GM21367 (cell line): ENCODE data around the gene FAM83D.

Experiments used
- ATAC-seq: cut with Tn5 transposase; IDR thresholded peaks from one replicate; pipeline ENCODE4 v1.9.1; 2021; ENCODE audit not compliant: unreplicated experiment

The FAM83D gene

DNA sequence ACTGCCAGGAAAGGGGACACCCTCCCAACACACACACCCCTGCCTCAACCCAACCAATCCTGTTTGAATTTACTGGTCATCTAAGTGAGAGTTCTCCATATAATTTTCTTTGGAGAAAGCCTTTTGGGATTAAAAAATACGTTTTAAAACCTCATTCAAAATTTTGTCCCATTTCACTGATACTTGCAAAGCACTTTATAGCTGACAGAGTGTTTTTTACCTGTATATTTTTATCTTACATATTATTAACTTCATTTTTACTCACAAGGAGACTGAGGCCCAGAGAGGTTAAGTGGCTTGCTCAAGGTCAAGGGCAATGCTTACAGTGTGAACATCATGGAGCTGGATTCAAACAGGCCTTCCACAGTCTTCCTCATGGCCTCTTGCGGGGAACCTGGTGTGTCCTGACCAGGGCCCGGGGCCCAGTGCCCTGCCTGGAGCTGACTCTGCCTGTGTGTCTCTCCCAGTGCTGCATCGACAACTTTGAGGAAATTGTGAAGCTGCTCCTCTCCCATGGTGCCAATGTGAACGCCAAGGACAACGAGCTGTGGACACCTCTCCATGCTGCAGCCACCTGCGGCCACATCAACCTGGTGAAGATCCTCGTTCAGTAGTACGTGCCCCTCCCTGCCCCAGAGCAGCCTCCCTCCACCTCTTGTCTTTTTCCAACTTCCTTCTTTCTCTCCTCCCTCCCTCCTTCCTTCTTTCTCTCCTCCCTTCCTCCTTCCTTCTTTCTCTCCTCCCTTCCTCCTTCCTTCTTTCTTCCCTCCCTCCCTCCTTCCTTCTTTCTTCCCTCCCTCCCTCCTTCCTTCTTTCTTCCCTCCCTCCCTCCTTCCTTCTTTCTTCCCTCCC lies 30.9 kb upstream of the FAM83D start:
- no peak for ATAC-seq

- no peak for ATAC-seq
These were observed 30.1 kb upstream of the FAM83D start for GRCh38 chr20:38896009-38896594.

DNA sequence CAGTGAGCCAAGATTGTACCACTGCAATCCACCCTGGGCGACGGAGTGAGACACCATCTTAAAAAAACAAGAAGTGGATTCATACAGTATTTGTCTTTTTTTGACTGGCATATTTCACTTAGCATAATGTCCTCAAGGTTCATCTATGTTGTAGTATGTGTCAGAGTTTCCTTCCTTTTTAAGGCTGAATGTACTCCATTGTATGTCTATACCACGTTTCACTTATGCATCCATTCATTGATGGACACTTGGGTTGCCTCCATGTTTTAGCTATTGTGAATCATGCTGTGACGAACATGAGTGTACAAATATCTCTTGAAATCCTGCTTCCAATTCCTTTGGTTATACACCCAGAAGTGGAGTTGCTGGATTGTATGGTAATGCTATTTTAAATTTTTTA lies 28.9 kb upstream of the FAM83D start:
- ATAC-seq: no peak

- no peak for ATAC-seq
These were observed 25.6 kb upstream of the FAM83D start for GRCh38 chr20:38900606-38901005.

DNA sequence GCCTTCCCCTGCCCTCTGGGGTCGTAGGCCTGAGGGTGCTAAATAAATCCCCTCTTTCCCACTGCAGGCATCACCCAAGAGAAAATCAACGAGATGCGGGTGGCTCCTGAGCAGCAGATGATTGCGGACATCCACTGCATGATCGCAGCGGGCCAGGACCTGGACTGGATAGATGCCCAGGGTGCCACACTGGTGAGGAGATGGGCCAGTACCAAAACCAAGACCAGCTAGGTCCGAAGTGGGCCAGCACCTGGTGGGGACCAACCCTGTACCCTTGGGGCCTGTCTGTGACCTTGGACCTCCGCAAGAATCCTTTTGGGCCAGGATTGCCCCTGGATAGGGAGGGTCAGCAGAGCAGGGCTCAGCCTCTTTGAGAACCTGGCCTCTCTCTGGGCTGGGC lies 23.6 kb upstream of the FAM83D start:
- ATAC-seq: no peak

GRCh38 chr20:38903335-38903734 lies 22.9 kb upstream of the FAM83D start:
- no peak for ATAC-seq

DNA sequence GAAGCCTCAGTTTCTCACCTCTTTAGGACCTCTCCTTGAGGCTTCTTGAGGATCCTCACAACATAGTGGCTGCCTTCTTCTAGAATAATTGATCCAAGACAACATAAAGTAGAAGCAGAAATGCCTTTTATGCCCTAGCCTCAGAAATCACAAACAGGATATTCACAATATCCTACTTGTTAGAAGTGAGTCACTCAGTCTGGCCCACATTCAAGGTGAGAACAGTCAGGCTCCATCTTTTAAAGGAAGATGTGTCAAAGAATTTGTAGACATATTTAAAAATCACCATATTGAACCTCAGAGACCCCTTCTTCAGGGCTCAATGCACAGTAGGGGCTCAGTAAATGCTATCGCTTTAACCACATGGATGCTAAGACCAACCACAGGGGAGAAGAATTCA lies 20.8 kb upstream of the FAM83D start:
- ATAC-seq: no peak

DNA sequence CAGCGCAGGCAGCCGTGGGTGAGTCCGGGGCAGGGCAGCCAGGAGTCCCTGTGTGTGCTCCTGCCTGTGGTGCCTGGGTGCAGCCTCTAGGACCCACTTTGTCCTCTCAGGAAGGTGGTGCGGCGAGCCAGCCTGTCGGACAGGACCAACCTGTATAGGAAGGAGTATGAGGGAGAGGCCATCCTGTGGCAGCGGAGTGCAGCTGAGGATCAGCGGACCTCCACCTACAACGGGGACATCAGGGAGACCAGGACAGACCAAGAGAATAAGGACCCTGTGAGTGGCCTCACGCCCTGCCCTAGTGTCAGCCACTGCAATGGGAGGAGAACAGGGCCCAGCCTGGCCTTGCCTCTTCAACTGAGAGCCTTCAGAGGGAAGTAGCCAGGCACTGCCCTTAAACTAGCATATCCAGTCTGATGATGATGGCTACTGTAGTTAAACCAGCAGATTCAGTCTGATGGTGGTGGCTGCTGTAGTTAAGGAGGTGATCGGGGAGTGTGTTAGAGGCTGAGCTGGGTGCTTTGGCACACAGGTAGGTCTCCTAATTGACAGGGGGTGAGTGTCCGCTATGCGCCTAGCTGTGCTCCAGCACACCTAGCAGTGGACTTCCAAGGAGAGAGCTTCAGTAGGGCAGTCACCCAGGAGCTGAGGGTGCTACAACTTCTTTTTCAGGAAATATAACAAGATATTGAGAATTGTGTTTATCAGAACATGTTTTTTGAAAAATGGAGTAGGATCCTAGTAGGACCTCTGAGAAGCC lies 18.1 kb upstream of the FAM83D start:
- no peak for ATAC-seq

DNA sequence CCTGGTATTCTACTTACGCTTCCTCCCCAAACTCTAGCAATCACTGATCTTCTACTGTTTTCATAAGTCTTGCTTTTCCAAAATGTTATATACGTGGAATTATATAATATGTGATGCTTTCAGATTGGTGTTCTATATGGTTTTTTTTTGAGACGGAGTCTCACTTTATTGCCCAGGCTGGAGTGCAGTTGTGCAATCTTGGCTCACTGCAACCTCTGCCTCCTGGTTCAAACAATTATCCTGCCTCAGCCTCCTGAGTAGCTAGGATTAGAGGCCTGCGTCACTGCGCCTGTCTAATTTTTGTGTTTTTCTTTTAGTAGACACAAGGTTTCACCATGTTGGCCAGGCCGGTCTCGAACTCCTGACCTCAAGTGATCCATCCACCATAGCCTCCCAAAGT lies 10.9 kb upstream of the FAM83D start:
- no peak for ATAC-seq

DNA sequence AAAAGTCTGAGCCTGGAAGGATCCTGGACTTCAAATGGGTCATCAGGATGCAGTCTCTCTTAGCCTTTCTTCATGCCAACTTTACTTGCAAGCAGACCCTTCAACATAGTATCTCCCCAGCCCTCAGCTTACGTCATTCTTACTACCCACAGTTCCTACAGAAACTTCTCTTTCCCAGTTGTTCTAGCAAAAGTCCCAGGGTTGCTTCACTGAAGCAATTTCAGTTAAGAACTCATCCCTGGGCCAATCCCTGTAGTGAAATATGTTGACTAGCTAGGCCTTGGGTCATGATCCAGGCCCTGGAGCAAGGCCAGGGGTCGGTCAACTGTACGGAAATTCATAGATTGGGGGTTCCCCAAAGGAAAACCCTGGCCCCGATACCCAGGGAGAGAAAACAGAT lies 8.6 kb upstream of the FAM83D start:
- ATAC-seq: no peak

GRCh38 chr20:38918172-38918571 lies 8.0 kb upstream of the FAM83D start:
- no peak for ATAC-seq

- no peak for ATAC-seq
These were observed 6.5 kb upstream of the FAM83D start for GRCh38 chr20:38919683-38920082.

DNA sequence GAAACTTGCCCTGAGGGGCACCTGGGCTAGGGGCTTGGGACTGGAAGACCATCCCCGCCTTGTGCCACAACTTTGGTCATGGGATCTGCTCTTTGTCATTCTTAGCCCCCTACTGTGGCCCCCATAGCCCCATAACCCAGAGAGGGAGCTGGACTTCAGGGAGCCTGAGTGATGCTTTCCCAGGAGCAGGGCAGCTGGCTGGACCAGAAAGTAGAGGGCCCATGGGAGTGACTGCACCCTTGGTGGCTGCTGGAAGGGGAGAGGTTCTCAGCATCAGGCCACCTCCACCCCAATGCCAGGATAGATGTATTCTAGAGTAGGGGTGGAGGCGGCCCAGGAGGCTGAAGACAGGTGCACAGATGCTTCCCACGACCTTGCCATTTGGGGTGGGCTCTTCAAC lies 5.8 kb upstream of the FAM83D start:
- no peak for ATAC-seq

DNA sequence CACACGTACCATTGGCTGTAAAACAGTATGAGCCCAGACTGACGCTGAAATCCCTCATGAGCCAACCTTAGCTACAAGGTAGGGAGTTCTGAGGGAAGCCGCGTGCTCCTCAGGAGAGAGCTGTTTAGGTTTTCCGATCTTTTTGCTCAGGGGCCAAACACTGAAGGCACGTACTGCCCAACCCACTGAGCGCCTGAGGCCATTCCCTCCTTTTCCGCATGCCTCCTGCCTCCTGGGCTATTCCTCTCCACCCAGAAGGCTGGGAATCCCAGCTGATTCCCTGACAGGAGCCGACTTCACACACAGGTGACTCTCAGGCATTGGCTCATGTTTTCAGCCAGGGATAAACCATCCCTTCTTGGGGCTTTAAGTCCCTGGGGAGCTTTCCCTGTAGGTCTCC lies 5.4 kb upstream of the FAM83D start:
- no peak for ATAC-seq

DNA sequence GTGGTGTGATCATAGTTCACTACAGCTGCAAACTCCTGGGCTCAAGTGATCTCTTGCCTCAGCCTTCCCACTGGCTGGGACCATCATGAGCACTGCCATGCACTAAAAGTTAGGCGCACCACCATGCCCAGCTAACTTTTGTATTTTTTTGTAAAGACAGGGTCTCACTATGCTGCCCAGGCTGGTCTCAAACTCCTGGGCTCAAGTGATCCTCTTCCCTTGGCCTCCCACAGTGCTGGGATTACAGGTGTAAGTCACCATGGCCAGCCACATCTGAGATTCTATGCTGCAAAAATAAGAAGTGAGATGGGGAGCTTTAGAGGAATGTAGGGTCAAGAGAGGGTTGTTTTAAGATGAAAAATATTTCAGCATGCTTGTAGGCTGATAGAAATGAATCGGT lies 1.5 kb upstream of the FAM83D start:
- no peak for ATAC-seq

DNA sequence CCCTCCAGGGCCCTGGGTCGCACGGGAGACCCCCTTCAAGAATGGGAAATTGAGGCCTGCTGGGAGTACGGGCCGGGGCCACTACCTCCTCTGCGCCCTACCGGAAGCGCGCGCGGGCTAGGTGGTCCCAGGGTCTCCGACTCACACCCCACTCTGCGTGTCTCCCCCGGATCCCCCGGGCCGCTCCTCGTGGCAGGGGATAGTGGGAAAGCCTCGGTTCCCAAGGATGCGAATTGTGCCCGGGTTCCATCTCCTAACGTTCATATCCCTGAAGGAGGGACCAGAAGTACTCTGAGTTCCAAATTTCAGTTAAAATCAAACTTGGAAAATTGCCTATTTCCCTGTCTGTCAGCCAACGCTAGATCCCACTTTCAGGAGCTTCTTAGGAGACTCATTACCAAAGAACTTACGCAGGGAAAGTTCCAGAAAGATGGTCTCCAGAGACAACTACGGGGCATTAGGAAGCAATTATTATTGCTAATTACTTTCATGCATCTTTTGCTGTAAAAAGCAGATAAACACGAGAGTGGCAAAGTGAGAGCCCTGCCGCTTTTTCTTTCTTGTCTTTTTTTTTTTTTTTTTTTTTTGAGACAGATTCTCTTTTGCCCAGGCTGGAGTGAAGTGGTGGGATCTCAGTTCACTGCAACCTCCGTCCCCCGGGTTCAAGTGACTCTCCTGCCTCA lies 858 bp downstream of the FAM83D start:
- ATAC-seq: no peak

- no peak for ATAC-seq
These were observed 1.8 kb downstream of the FAM83D start for GRCh38 chr20:38927902-38928578.

GRCh38 chr20:38930242-38930569 lies 4.0 kb downstream of the FAM83D start:
- no peak for ATAC-seq

DNA sequence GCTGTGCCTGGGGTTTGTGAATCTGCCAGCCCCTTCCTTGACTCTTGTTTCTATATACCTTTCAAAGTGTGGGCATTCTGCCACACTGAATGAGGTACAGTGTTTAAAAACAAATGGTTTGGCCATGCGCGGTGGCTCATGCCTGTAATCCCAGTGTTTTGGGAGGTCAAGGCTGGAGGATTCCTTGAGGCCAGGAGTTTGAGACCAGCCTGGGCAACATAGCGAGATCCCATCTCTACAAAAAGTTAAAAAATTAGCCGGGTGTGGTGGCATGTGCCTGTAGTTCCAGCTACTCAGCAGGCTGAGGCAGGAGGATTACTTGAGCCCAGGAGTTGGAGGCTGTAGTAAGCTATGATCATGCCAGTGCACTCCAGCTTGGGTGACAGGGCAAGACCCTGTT lies 5.8 kb downstream of the FAM83D start:
- ATAC-seq: no peak

- no peak for ATAC-seq
These were observed 6.4 kb downstream of the FAM83D start for GRCh38 chr20:38932457-38933120.

DNA sequence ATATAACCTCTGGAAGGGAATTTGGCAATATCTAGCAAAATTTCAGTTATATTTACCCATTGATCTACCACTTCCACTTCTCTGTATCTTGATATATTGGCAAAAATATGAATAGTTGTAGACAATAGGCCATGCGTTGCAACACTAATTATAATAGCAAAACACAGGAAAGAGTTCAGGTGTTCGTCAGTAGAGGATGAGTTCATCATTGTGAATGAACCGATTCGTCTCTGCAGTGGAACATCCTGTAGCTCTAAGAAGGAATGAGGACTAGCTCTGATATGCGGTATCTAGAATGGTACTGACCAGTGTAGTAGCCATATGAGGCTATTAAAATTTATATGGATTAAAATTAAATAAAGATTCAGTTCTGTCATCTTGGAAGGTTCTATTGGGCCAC lies 8.3 kb downstream of the FAM83D start:
- no peak for ATAC-seq
